Measurements from ENCODE around the gene TMEM212.

DNA sequence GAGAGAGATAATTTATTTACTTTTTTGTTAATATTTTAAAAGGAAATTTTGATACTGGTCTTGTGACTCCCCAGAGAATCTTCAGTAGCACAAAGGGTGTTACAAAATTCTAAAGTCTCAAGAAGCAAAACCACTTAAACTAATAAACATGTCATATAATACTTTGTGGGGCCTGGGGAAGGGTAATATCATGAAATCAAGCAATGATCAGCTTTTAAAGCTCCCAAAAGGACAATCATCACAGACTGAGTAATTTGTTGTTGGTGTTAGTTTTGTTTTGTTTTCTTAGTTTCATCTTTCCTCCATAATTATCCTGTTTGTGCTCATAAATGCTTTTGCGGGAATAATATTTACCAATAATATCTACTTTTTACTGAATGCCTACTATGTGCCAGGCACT is 55.0 kb downstream of the TMEM212 start:
- TF ChIP-seq, protein P1, sequence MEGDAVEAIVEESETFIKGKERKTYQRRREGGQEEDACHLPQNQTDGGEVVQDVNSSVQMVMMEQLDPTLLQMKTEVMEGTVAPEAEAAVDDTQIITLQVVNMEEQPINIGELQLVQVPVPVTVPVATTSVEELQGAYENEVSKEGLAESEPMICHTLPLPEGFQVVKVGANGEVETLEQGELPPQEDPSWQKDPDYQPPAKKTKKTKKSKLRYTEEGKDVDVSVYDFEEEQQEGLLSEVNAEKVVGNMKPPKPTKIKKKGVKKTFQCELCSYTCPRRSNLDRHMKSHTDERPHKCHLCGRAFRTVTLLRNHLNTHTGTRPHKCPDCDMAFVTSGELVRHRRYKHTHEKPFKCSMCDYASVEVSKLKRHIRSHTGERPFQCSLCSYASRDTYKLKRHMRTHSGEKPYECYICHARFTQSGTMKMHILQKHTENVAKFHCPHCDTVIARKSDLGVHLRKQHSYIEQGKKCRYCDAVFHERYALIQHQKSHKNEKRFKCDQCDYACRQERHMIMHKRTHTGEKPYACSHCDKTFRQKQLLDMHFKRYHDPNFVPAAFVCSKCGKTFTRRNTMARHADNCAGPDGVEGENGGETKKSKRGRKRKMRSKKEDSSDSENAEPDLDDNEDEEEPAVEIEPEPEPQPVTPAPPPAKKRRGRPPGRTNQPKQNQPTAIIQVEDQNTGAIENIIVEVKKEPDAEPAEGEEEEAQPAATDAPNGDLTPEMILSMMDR (IDR thresholded peaks at IDR 0.05; ENCODE audit: poor library complexity): no peak
- no peak for TF ChIP-seq EZH2 (IDR thresholded peaks at IDR 0.05; ENCODE audit: borderline replicate concordance)
